Mucosa of descending colon (tissue), 3 donors: ENCODE results near the gene PPP1R9B. TPM values are rescaled to one million over a fixed set of nuclear protein-coding genes. Genes with fewer than 3 reads are reported as not detected.

Experiments
- ATAC-seq: fragments of 200-7000 bp; cut with Tn5 transposase; one replicate; pipeline ENCODE4 v1.9.1; 2020; ENCODE audit warnings: mild to moderate bottlenecking, moderate library complexity
- DNase-seq, 3 donors: peaks; one replicate each; pipeline ENCODE4 v3.0.0-alpha.2; 2020
- H3K36me3 ChIP-seq: fragments of 200-600 bp; one replicate; pipeline ENCODE4 v1.8.0; 2021; ENCODE audit warnings: low read depth, mild to moderate bottlenecking
- H3K4me1 ChIP-seq: fragments of 200-600 bp; one replicate; pipeline ENCODE4 v1.8.0; 2021; ENCODE audit warnings: low read depth, mild to moderate bottlenecking
- H3K4me3 ChIP-seq: fragments of 200-600 bp; one replicate; pipeline ENCODE4 v1.8.0; 2021; ENCODE audit warnings: mild to moderate bottlenecking
- H3K9me3 ChIP-seq: fragments of 200-600 bp; one replicate; pipeline ENCODE4 v1.8.0; 2021; ENCODE audit warnings: mild to moderate bottlenecking
- intact Hi-C, 2 donors: fragments of 100-400 bp; cut with DNase I in 1 of 2; cut with micrococcal nuclease in 1 of 2; formaldehyde crosslinking; loops; one replicate each; pipeline versions ENCODE4 v1.11.0 to v1.11.1; 2022; cut with DNase I, micrococcal nuclease
- total RNA-seq, 3 donors: library from RNA; stranded (reverse); fragmentation: NEBNext Ultra II Directional in 2 of 3; extraction: Animal tissue kit (Norgen Biotek cat#: 25700) in 2 of 3; gene quantifications; one replicate each; pipeline versions ENCODE4 v1.2.1 to v1.2.4, GENCODE V29; 2021 to 2023
- TF ChIP-seq, protein P1 (sequence below): fragments of 200-600 bp; IDR thresholded peaks from one replicate; pipeline ENCODE4 v1.8.0; 2022; ENCODE audit warnings: antibody characterized with exemption, mild to moderate bottlenecking
- donor health status: DM: no; HTN: no; CAD: no; lungs with moderate emphysema.
- donor health status: DM: no; HTN: no; CAD: no.
- donor health status: DM: no; HTN: yes; CAD: no.

The PPP1R9B gene
- total RNA-seq, 3 donors from 2014 or later, result 27.3 to 47.5 (median 33.1) TPM

DNA sequence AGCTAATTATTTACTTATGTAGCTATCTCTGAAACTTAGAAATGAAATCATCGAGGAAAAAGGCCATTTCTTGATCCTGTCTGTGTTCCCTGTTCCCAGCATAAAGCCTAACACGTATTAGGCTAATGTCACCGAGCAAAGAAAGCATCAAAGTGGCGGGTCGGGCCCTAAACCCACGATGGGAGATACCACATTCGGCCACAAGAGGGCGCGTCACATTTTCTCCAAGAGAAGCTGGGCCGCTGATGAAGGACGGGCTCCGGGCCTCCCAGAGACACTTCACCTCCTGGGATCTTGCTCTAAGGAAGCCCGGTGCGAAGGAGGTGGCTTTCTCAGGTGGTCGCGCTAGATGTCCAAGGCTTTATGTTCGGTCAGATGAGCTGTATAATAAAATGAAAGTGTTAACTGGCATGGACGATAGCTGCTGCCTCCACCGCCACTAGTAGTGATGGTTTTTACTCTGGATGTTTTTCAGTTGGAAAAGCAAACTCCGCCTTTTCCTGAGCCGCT, 56.2 kb downstream of the PPP1R9B start:
- peaks cover 3% of the 10 kb centered on the region for H3K36me3 ChIP-seq
- peak; percentile 91 to 98 (median 94) for DNase-seq
- H3K4me1 ChIP-seq, result peaks cover 27% of the 10 kb centered on the region
- H3K4me3 ChIP-seq, result peak overlapping the region; percentile 88
- peak; percentile 75 for ATAC-seq
- TF ChIP-seq, protein P1, sequence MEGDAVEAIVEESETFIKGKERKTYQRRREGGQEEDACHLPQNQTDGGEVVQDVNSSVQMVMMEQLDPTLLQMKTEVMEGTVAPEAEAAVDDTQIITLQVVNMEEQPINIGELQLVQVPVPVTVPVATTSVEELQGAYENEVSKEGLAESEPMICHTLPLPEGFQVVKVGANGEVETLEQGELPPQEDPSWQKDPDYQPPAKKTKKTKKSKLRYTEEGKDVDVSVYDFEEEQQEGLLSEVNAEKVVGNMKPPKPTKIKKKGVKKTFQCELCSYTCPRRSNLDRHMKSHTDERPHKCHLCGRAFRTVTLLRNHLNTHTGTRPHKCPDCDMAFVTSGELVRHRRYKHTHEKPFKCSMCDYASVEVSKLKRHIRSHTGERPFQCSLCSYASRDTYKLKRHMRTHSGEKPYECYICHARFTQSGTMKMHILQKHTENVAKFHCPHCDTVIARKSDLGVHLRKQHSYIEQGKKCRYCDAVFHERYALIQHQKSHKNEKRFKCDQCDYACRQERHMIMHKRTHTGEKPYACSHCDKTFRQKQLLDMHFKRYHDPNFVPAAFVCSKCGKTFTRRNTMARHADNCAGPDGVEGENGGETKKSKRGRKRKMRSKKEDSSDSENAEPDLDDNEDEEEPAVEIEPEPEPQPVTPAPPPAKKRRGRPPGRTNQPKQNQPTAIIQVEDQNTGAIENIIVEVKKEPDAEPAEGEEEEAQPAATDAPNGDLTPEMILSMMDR, result peak; percentile 89
- intact Hi-C loops, result loop anchor here in 1 of 2 donors (5.0 to 10.0 kb wide), 2 partner anchors 67 to 211 kb away; no protein-coding TSS in a partner anchor
- no peaks in the 10 kb centered on the region for H3K9me3 ChIP-seq

DNA sequence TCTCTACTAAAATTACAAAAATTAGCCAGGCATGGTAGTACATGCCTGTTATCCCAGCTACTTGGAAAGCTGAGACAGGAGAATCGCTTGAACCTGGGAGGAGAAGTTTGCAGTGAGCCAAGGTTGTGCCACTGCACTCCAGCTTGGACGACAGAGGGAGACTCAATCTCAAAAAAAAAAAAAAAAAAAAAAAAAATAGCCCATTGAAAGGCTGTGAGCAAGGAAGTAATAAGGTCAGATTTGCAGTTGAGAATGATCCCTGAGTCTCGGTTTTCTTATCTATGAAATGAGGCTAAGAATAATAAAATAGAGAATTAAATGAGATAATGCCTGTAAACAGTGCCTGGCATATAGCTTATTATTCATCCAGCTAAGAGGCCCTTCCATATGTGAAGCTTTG, 56.7 kb downstream of the PPP1R9B start:
- DNase-seq (no peak), ATAC-seq (no peak)
- Histone ChIP-seq H3K4me1 (peaks cover 22% of the 10 kb centered on the region), H3K9me3 (no peaks in the 10 kb centered on the region), H3K36me3 (peaks cover 3% of the 10 kb centered on the region), H3K4me3 (no peak overlapping the region)
- TF ChIP-seq, protein P1, result no peak
- intact Hi-C loops, result loop anchor here in 1 of 2 donors (5.0 to 10.0 kb wide), 2 partner anchors 67 to 211 kb away; no protein-coding TSS in a partner anchor

DNA sequence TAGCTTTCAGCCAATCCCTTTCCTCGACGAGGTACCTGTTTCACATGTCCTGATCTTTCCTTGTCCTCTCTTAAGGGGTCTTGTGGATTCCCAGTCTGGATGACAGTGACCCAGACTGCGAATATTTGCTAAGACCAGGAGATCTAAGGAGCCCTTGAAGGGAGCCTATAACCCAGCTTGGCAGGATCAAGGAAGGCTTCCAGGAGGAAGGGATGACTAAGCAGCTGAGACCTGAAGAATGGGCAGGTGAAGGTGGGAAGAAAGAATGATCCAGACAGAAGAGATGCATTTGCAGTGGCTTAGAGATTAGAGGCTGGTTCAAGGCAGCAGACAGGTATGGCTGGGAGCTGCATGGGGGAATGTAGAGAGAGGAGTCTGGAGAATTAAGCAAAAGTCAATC, 57.2 kb downstream of the PPP1R9B start:
- intact Hi-C loops, result loop anchor here in 1 of 2 donors (5.0 to 10.0 kb wide), 2 partner anchors 66 to 212 kb away; no protein-coding TSS in a partner anchor
- no peaks in the 10 kb centered on the region for H3K9me3 ChIP-seq
- H3K36me3 ChIP-seq, result peaks cover 3% of the 10 kb centered on the region
- no peak for ATAC-seq
- H3K4me3 ChIP-seq, result no peak overlapping the region
- TF ChIP-seq, protein P1, result no peak
- DNase-seq, result no peak
- peaks cover 18% of the 10 kb centered on the region for H3K4me1 ChIP-seq

DNA sequence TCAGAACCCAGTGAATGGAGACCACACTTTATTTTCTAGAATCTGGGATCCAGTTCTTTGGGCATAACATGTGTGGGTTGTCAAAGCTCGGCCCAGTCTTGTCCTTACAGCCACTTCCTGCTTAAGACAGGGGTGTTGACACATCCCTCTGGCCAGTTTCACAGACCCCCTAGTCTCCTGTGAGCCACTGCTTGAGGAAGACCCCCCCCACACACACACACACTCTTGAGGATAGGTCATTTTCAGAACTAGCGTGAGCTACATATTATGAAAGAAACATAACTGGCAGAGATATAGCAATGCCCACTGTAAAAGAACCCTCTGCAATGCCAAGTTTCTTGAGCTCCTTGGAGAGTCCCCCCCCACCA, 58.6 kb downstream of the PPP1R9B start:
- intact Hi-C loops, result loop anchor here in 1 of 2 donors (5.0 to 10.0 kb wide), 2 partner anchors 65 to 213 kb away; no protein-coding TSS in a partner anchor
- TF ChIP-seq, protein P1, result no peak
- ATAC-seq, result no peak

DNA sequence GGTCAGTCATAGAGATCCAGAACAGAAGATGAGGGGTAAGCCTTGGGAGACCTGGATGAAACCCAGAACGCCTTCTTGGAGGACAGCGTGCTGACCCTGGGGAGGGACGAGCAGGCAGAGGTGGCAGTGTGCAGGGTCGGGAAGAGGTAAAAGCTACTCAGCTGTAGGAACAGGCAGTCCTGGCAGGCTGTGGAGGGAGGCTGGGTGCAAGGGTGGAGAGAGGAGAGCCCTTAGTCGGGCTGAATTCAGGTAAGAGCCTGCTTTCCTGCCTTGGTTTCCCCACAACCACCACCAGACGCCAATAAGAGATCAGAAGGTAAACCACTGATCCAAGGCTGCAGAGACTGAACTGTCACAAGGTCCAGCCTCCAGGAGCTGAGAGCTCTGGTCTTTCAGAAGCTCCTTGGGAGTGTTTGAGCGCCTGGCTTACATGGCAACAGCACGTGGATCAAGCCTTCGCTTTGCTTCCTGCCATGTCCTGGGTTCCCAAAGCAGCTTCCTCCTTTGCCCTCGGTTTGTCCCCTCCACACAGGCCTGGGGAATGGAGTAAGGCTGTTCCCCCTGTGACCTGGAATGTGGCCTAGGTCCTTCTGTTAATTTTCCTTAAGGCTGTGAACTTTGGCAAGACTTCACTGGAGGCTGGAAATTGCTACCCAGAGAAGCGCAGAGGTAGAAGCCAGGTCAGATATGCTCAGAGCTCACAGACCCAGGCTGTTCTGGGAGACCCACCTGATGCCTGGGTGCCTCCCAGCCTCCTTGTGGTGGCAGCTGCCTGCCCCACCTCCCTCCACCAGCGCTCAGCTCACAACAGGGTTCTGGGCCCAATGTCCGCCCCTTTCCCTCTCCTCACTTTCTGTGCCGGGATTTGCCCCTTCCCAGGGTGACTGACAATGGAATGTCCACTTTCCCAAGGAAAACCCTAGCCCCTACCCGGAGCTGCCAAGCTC, 59.2 kb downstream of the PPP1R9B start:
- H3K4me3 ChIP-seq, result no peak overlapping the region
- peak in 1 of 3 donors; percentile 27 for DNase-seq
- TF ChIP-seq, protein P1, result no peak
- H3K4me1 ChIP-seq, result peaks cover 5% of the 10 kb centered on the region
- peaks cover 3% of the 10 kb centered on the region for H3K36me3 ChIP-seq
- ATAC-seq, result no peak
- intact Hi-C loops, result loop anchor here in 1 of 2 donors (5.0 to 10.0 kb wide), 2 partner anchors 64 to 214 kb away; no protein-coding TSS in a partner anchor
- no peaks in the 10 kb centered on the region for H3K9me3 ChIP-seq

More for the DNA sequence above, 58.6 kb downstream of the PPP1R9B start:
- no peak for DNase-seq
- Histone ChIP-seq H3K9me3 (no peaks in the 10 kb centered on the region), H3K36me3 (peaks cover 3% of the 10 kb centered on the region), H3K4me1 (peaks cover 12% of the 10 kb centered on the region), H3K4me3 (no peak overlapping the region)
